Measurements from ENCODE around the gene TULP3. TPM values are rescaled to one million over a fixed set of nuclear protein-coding genes. Genes with fewer than 3 reads are reported as not detected.

Gene TULP3
- total and polyA plus RNA-seq, 2 donors (not counting 1 experiment from before 2014, with no cell fraction given), result 39.3 to 47.0 TPM

DNA sequence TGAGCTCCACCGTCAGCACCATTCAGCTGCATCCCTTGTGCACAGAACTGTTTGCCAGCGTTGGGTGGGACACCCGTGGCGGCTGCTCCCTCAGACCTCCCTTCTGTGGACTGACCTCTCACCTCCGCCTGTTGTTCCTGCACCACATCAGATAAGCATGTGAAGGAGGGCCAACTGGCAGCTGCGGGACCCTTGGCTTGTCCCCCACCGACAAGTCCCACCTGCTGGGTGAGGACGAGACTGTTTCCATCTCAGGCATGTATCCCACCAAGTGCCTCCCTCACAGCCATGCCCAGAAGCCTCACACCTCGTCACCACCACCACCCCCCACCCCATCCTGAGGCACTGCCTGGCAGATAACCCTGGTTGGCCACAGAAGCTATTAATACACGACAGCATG is 49.9 kb downstream of the TULP3 start:
- Histone ChIP-seq H3K4me1 (ENCODE audit: control insufficient read depth, extremely low read depth, insufficient read depth, low read length) (peaks cover 6% of the 10 kb centered on the region), H3K36me3 (ENCODE audit: control insufficient read depth, insufficient read depth, low read length) (peaks cover 11% of the 10 kb centered on the region), H3K4me3 (replicated peaks in 1 of 4; ENCODE audit: control extremely low read depth in 1 of 4, insufficient read depth in 1 of 4, low read depth in 3 of 4, low read length in 4 of 4) (no peak overlapping the region), H2AFZ (ENCODE audit: low read length) (no peak overlapping the region), H3K9me3 (ENCODE audit: control insufficient read depth, insufficient read depth, low read depth, low read length) (no peaks in the 10 kb centered on the region), H3K4me2 (ENCODE audit: extremely low read depth, insufficient read depth, low read length) (no peak overlapping the region), H3K27me3 (ENCODE audit: control insufficient read depth, insufficient read depth, low read length) (no peaks in the 10 kb centered on the region), H3K27ac (ENCODE audit: insufficient read depth, low read length) (no peak overlapping the region), H3K9ac (ENCODE audit: insufficient read depth, low read length) (no peak overlapping the region), H3K79me2 (ENCODE audit: control insufficient read depth, insufficient read depth, low read length) (no peaks in the 10 kb centered on the region), H4K20me1 (ENCODE audit: control insufficient read depth, extremely low read depth, insufficient read depth, low read length) (no peaks in the 10 kb centered on the region)
- peak in 1 of 2 donors; percentile 39 for DNase-seq (ENCODE audit: low read depth in 2 of 2)
- TF ChIP-seq, protein P1, sequence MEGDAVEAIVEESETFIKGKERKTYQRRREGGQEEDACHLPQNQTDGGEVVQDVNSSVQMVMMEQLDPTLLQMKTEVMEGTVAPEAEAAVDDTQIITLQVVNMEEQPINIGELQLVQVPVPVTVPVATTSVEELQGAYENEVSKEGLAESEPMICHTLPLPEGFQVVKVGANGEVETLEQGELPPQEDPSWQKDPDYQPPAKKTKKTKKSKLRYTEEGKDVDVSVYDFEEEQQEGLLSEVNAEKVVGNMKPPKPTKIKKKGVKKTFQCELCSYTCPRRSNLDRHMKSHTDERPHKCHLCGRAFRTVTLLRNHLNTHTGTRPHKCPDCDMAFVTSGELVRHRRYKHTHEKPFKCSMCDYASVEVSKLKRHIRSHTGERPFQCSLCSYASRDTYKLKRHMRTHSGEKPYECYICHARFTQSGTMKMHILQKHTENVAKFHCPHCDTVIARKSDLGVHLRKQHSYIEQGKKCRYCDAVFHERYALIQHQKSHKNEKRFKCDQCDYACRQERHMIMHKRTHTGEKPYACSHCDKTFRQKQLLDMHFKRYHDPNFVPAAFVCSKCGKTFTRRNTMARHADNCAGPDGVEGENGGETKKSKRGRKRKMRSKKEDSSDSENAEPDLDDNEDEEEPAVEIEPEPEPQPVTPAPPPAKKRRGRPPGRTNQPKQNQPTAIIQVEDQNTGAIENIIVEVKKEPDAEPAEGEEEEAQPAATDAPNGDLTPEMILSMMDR (conservative IDR thresholded peaks at IDR 0.05 in 1 of 2, IDR thresholded peaks at IDR 0.05 in 1 of 2; ENCODE audit: low read depth in 1 of 2, low read length in 2 of 2), result no peak
- TF ChIP-seq EZH2 (IDR thresholded peaks at IDR 0.05; ENCODE audit: low read length, missing control alignments), result no peak

DNA sequence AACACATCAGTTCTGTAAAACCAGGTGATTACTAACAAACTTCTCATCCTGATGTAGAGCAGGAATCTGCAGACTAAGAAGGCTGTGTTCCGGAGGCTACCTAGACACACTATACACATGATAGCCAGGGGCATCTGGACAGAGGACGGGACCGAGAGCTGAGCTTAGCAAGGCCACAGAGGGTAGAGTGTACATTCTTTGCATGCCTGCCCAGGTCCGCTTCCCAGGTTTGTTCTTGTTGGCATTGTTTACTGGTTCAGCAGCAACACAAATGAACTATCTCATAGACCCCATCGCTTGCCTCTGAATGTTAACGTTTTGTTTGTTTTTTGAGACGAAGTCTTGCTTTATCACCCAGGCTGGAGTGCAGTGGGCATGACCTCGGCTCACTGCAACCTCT is 50.8 kb downstream of the TULP3 start:
- TF ChIP-seq, protein P1 (conservative IDR thresholded peaks at IDR 0.05 in 1 of 2, IDR thresholded peaks at IDR 0.05 in 1 of 2; ENCODE audit: low read depth in 1 of 2, low read length in 2 of 2), result no peak
- TF ChIP-seq EZH2 (IDR thresholded peaks at IDR 0.05; ENCODE audit: low read length, missing control alignments), result no peak
- DNase-seq (ENCODE audit: low read depth in 2 of 2), result no peak
- Histone ChIP-seq H3K27ac (ENCODE audit: insufficient read depth, low read length) (no peak overlapping the region), H3K9me3 (ENCODE audit: control insufficient read depth, insufficient read depth, low read depth, low read length) (no peaks in the 10 kb centered on the region), H4K20me1 (ENCODE audit: control insufficient read depth, extremely low read depth, insufficient read depth, low read length) (no peaks in the 10 kb centered on the region), H2AFZ (ENCODE audit: low read length) (no peak overlapping the region), H3K4me3 (replicated peaks in 1 of 4; ENCODE audit: control extremely low read depth in 1 of 4, insufficient read depth in 1 of 4, low read depth in 3 of 4, low read length in 4 of 4) (no peak overlapping the region), H3K79me2 (ENCODE audit: control insufficient read depth, insufficient read depth, low read length) (no peaks in the 10 kb centered on the region), H3K4me1 (ENCODE audit: control insufficient read depth, extremely low read depth, insufficient read depth, low read length) (peaks cover 6% of the 10 kb centered on the region), H3K9ac (ENCODE audit: insufficient read depth, low read length) (no peak overlapping the region), H3K4me2 (ENCODE audit: extremely low read depth, insufficient read depth, low read length) (no peak overlapping the region), H3K36me3 (ENCODE audit: control insufficient read depth, insufficient read depth, low read length) (peaks cover 11% of the 10 kb centered on the region), H3K27me3 (ENCODE audit: control insufficient read depth, insufficient read depth, low read length) (no peaks in the 10 kb centered on the region)

DNA sequence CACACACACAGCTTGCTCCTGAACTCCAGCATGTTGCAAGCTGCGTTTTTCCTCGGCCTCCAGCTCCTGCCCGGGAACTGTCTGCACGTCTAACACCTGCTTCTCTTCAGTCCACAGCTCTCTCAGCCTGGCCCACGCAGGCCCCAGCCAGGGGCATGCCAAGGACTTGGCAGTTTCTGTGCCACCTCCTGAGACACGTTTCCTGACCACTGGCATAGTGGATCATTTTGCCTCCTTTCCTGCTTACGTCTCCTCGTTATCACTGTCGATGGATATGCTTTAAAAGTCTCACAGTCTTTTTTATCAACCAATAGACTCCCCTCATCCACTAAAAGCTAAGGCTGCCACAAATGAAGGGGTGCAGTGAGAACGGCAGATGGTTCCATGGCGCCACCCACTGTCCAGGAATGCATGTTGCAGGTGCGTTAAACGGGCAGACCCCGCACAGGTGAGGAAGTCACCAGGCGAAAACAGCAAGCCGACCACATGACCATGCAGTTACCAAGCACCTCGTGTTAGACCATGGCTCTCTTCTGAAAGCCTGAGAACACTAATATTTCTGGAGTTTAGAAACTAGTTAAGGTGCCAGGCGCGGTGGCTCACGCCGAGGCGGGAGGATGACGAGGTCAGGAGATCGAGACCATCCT is 53.8 kb downstream of the TULP3 start:
- H3K4me2 ChIP-seq (ENCODE audit: extremely low read depth, insufficient read depth, low read length), result no peak overlapping the region
- TF ChIP-seq, protein P1 (conservative IDR thresholded peaks at IDR 0.05 in 1 of 2, IDR thresholded peaks at IDR 0.05 in 1 of 2; ENCODE audit: low read depth in 1 of 2, low read length in 2 of 2), result peak; percentile 62 to 80
- no peak for TF ChIP-seq EZH2 (IDR thresholded peaks at IDR 0.05; ENCODE audit: low read length, missing control alignments)
- H3K36me3 ChIP-seq (ENCODE audit: control insufficient read depth, insufficient read depth, low read length), result peaks cover 6% of the 10 kb centered on the region
- H3K9ac ChIP-seq (ENCODE audit: insufficient read depth, low read length), result no peak overlapping the region
- DNase-seq (ENCODE audit: low read depth in 2 of 2), result peak in 1 of 2 donors; percentile 64
- no peak overlapping the region for H3K27ac ChIP-seq (ENCODE audit: insufficient read depth, low read length)
- H3K9me3 ChIP-seq (ENCODE audit: control insufficient read depth, insufficient read depth, low read depth, low read length), result no peaks in the 10 kb centered on the region
- H2AFZ ChIP-seq (ENCODE audit: low read length), result no peak overlapping the region
- no peaks in the 10 kb centered on the region for H3K79me2 ChIP-seq (ENCODE audit: control insufficient read depth, insufficient read depth, low read length)
- no peaks in the 10 kb centered on the region for H3K27me3 ChIP-seq (ENCODE audit: control insufficient read depth, insufficient read depth, low read length)
- no peaks in the 10 kb centered on the region for H4K20me1 ChIP-seq (ENCODE audit: control insufficient read depth, extremely low read depth, insufficient read depth, low read length)
- peaks cover 6% of the 10 kb centered on the region for H3K4me1 ChIP-seq (ENCODE audit: control insufficient read depth, extremely low read depth, insufficient read depth, low read length)
- H3K4me3 ChIP-seq (replicated peaks in 1 of 4; ENCODE audit: control extremely low read depth in 1 of 4, insufficient read depth in 1 of 4, low read depth in 3 of 4, low read length in 4 of 4), result no peak overlapping the region
